GM23338 (cell line): ENCODE measurements around the gene MESP1. TPM values are rescaled to one million over a fixed set of nuclear protein-coding genes. Genes with fewer than 3 reads are reported as not detected.

ENCODE experiments used
- ATAC-seq: fragments of 200-7000 bp; cut with Tn5 transposase; 3 replicates; pipeline ENCODE4 v1.9.1; 2020
- DNase-seq: peaks from one replicate; pipeline ENCODE4 v3.0.0-alpha.2; 2015; ENCODE audit warnings: low spot score
- H2AFZ ChIP-seq: fragments of 200-600 bp; sonication (generic); 2 replicates; pipeline ENCODE4 v1.8.0; 2016; ENCODE audit warnings: antibody characterized with exemption, mild to moderate bottlenecking, moderate library complexity
- H3F3A ChIP-seq: fragments of 200-600 bp; sonication (generic); replicated peaks from 2 replicates; pipeline ENCODE4 v1.8.0; 2017; ENCODE audit warnings: antibody characterized with exemption, mixed run types, low read depth
- H3K27ac ChIP-seq: fragments of 200-600 bp; sonication (generic); 2 replicates; pipeline ENCODE4 v1.6.1; 2016; ENCODE audit warnings: low read depth
- H3K27me3 ChIP-seq: fragments of 200-600 bp; sonication (generic); 2 replicates; pipeline ENCODE4 v1.8.0; 2016; ENCODE audit warnings: mild to moderate bottlenecking, mixed run types, moderate library complexity; ENCODE audit not compliant: insufficient read depth
- H3K36me3 ChIP-seq: fragments of 200-600 bp; sonication (generic); 2 replicates; pipeline ENCODE4 v1.8.0; 2016; ENCODE audit warnings: mild to moderate bottlenecking; ENCODE audit not compliant: insufficient read depth
- H3K4me1 ChIP-seq: fragments of 200-600 bp; sonication (generic); 2 replicates; pipeline ENCODE4 v1.8.0; 2016; ENCODE audit warnings: mild to moderate bottlenecking, moderate library complexity; ENCODE audit not compliant: insufficient read depth
- H3K4me2 ChIP-seq: fragments of 200-600 bp; sonication (generic); 2 replicates; pipeline ENCODE4 v1.7.1; 2017; ENCODE audit warnings: mixed run types
- H3K4me3 ChIP-seq: fragments of 200-600 bp; sonication (generic); 2 replicates; pipeline ENCODE4 v1.6.1; 2016; ENCODE audit warnings: mixed run types
- H3K79me2 ChIP-seq: fragments of 200-600 bp; sonication (generic); replicated peaks from 2 replicates; pipeline ENCODE4 v1.8.0; 2017; ENCODE audit warnings: mild to moderate bottlenecking; ENCODE audit not compliant: insufficient read depth
- H3K9me2 ChIP-seq: fragments of 200-600 bp; sonication (generic); 2 replicates; pipeline ENCODE4 v1.8.0; 2017; ENCODE audit not compliant: insufficient read depth
- H4K20me1 ChIP-seq: fragments of 200-600 bp; sonication (generic); replicated peaks from 2 replicates; pipeline ENCODE4 v1.8.0; 2017; ENCODE audit warnings: mild to moderate bottlenecking; ENCODE audit not compliant: insufficient read depth
- H3K27ac Mint-ChIP-seq: 2 replicates; pipeline ENCODE4 v1.8.0; 2020; ENCODE audit warnings: inconsistent platforms, mild to moderate bottlenecking, moderate library complexity, mixed read lengths
- H3K27me3 Mint-ChIP-seq: 3 replicates; pipeline ENCODE4 v1.8.0; 2022; ENCODE audit warnings: low read depth, mild to moderate bottlenecking, moderate library complexity, mixed read lengths, inconsistent platforms; ENCODE audit not compliant: insufficient read depth, poor library complexity
- H3K36me3 Mint-ChIP-seq: 3 replicates; pipeline ENCODE4 v1.8.0; 2021; ENCODE audit warnings: low read depth, mild to moderate bottlenecking, inconsistent platforms, moderate library complexity, mixed read lengths
- H3K4me1 Mint-ChIP-seq: 3 replicates; pipeline ENCODE4 v1.8.0; 2020; ENCODE audit warnings: mild to moderate bottlenecking, inconsistent platforms, mixed read lengths
- H3K4me3 Mint-ChIP-seq: 3 replicates; pipeline ENCODE4 v1.8.0; 2021; ENCODE audit warnings: moderate library complexity, mild to moderate bottlenecking, inconsistent platforms, mixed read lengths
- H3K9me3 Mint-ChIP-seq: 3 replicates; pipeline ENCODE4 v1.8.0; 2020; ENCODE audit warnings: moderate library complexity, mild to moderate bottlenecking, inconsistent platforms, mixed read lengths
- CTCF ChIP-seq, 2 experiments: fragments of 200-600 bp in 1 of 2; sonication (generic) in 1 of 2; conservative IDR thresholded peaks; 2 replicates each; pipeline versions ENCODE4 v1.5.1 to v1.6.1; 2016 to 2017; ENCODE audit warnings: antibody characterized with exemption in 2 of 2, low read depth in 2 of 2, mild to moderate bottlenecking in 2 of 2, moderate library complexity in 1 of 2
- ETS1 ChIP-seq: IDR thresholded peaks from 2 replicates; pipeline ENCODE4 v1.6.1; 2016; ENCODE audit warnings: antibody characterized with exemption
- POLR2AphosphoS5 ChIP-seq: IDR thresholded peaks from 2 replicates; pipeline ENCODE4 v1.6.1; 2016; ENCODE audit warnings: antibody characterized with exemption, low read depth
- REST ChIP-seq: IDR thresholded peaks from one replicate; pipeline ENCODE4 v1.6.1; 2018; ENCODE audit warnings: antibody characterized with exemption; ENCODE audit not compliant: unreplicated experiment
- ZNF462 ChIP-seq: fragments of 250-450 bp; sonication (Bioruptor Pico); IDR thresholded peaks from 2 replicates; pipeline ENCODE4 v1.5.0; 2020; ENCODE audit warnings: mild to moderate bottlenecking, moderate library complexity
- polyA plus RNA-seq: library from polyadenylated mRNA; unstranded; fragments of >200 nt; fragmentation: Nextera tagmentation; extraction: Ambion mirVana; gene quantifications from 2 replicates; pipeline ENCODE4 v1.2.1, GENCODE V29; 2016
- total RNA-seq: library from RNA; depleted of rRNA; stranded (reverse); fragments of >200 nt; shearing (Covaris generic); gene quantifications from 2 replicates; pipeline ENCODE4 v1.2.3, GENCODE V29; 2014

MESP1 gene
- total and polyA plus RNA-seq, 2 experiments from 2014 or later, result 0.21 to 0.91 TPM

GRCh38 chr15:89777782-89778380, 26.8 kb upstream of the MESP1 start:
- H2AFZ ChIP-seq, result no peak overlapping the region
- no peak overlapping the region for H3K4me3 ChIP-seq
- Mint-ChIP-seq H3K9me3 (no peaks in the 10 kb centered on the region), H3K4me3 (no peak overlapping the region), H3K36me3 (no peaks in the 10 kb centered on the region), H3K27ac (no peak overlapping the region), H3K27me3 (peaks cover 24% of the 10 kb centered on the region), H3K4me1 (peaks cover 6% of the 10 kb centered on the region)
- no peak for TF ChIP-seq POLR2AphosphoS5
- TF ChIP-seq ETS1, result no peak
- TF ChIP-seq REST, result no peak
- no peak for TF ChIP-seq CTCF (conservative IDR thresholded peaks at IDR 0.05; ENCODE audit: low read depth in 2 of 2)
- TF ChIP-seq ZNF462 (CRISPR knock-in tag), result no peak
- H3F3A ChIP-seq, result no peaks in the 10 kb centered on the region
- H3K4me1 ChIP-seq, result peaks cover 8% of the 10 kb centered on the region
- H3K9me2 ChIP-seq, result peaks cover 3% of the 10 kb centered on the region; the same call in 1 of the 2 replicates
- H3K27ac ChIP-seq, result no peak overlapping the region
- H3K27me3 ChIP-seq, result peaks cover 40% of the 10 kb centered on the region
- H3K4me2 ChIP-seq, result no peak overlapping the region
- no peak for DNase-seq
- H3K36me3 ChIP-seq, result no peaks in the 10 kb centered on the region
- no peaks in the 10 kb centered on the region for H3K79me2 ChIP-seq
- ATAC-seq, result no peak
- H4K20me1 ChIP-seq, result no peaks in the 10 kb centered on the region
